ENCODE data around the gene KIF26A. TPM values are rescaled to one million over a fixed set of nuclear protein-coding genes. Genes with fewer than 3 reads are reported as not detected.

Gene KIF26A
- total RNA-seq, 1 donor, result under 0.01 TPM

DNA sequence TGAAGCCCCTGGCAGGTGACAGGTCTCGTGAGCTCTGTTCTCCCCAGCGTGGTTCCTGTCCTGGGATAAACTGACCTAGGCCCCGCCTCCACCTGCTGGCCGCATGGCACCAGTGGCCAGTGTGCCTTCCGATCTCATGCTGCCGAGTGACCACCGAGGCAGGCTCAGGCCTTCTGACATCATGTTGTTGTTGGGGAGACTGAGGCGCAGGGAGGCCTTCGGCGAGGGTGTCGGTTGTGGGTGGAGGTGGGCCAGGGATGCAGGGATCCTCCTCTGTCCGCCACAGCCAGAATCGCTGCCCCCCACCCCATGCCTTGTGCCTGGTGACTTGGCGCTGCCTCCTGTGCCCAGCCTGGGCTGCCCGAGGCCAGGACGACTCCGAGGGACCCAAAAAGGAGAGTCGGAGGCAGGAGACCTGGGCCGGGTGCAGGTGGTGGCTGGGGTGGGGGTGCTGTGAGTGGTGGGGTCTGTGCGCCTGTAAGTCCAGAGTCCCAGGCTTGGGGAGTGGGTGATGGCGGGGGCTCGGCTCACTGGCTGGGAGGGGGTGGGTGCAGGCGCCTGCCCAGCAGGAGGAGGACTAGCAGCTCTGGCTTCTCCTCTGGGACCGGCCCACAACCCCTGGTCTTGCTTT, 28.5 kb upstream of the KIF26A start:
- DNase-seq (ENCODE audit: low read depth), result no peak
- no peak overlapping the region for H3K4me3 ChIP-seq (ENCODE audit: low read depth, low read length)
- TF ChIP-seq CTCF (IDR thresholded peaks at IDR 0.05; ENCODE audit: insufficient read depth, low read length), result no peak

GRCh38 chr14:104110491-104111209, 27.7 kb upstream of the KIF26A start:
- TF ChIP-seq CTCF (IDR thresholded peaks at IDR 0.05; ENCODE audit: insufficient read depth, low read length), result no peak
- DNase-seq (ENCODE audit: low read depth), result no peak
- H3K4me3 ChIP-seq (ENCODE audit: low read depth, low read length), result no peak overlapping the region

DNA sequence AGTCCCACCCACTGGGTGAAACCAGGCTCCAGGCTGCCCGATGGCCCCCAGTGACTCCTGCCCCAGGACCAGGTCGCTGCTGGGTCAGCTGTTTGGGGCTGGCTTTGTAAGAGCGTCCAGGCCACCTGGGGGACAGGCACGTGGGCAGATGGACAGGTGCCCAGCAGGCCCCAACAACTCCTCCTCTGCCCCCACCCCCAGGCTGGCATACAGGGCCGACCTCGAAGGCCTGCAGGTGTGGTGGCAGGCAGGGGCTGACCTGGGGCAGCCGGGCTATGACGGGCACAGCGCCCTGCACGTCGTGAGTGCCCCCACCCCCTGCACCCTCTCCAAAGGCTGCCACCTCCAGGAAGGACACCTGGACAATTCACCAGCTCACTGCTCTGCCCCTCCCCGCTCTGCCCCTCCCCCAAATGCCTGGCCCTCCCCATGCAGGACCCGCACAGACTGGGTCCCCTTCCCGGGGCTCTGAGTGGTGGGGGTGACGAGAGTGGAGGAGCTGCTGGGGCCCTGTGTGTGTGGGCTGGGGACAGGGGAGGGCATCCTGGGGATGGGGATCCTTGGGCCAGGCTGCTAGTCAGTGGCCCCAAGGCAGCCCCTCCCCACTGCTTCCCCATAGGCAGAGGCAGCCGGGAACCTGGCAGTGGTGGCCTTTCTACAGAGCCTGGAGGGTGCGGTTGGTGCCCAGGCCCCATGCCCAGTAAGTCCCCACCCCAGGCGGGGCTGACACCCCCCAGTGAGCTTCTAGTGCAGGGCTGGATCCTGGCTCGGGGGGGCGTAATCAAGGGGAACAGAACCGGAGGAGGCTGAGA, 26.9 kb upstream of the KIF26A start:
- DNase-seq (ENCODE audit: low read depth), result no peak
- TF ChIP-seq CTCF (IDR thresholded peaks at IDR 0.05; ENCODE audit: insufficient read depth, low read length), result no peak
- no peak overlapping the region for H3K4me3 ChIP-seq (ENCODE audit: low read depth, low read length)

GRCh38 chr14:104112113-104112505, 26.3 kb upstream of the KIF26A start:
- no peak for TF ChIP-seq CTCF (IDR thresholded peaks at IDR 0.05; ENCODE audit: insufficient read depth, low read length)
- DNase-seq (ENCODE audit: low read depth), result no peak
- no peak overlapping the region for H3K4me3 ChIP-seq (ENCODE audit: low read depth, low read length)

DNA sequence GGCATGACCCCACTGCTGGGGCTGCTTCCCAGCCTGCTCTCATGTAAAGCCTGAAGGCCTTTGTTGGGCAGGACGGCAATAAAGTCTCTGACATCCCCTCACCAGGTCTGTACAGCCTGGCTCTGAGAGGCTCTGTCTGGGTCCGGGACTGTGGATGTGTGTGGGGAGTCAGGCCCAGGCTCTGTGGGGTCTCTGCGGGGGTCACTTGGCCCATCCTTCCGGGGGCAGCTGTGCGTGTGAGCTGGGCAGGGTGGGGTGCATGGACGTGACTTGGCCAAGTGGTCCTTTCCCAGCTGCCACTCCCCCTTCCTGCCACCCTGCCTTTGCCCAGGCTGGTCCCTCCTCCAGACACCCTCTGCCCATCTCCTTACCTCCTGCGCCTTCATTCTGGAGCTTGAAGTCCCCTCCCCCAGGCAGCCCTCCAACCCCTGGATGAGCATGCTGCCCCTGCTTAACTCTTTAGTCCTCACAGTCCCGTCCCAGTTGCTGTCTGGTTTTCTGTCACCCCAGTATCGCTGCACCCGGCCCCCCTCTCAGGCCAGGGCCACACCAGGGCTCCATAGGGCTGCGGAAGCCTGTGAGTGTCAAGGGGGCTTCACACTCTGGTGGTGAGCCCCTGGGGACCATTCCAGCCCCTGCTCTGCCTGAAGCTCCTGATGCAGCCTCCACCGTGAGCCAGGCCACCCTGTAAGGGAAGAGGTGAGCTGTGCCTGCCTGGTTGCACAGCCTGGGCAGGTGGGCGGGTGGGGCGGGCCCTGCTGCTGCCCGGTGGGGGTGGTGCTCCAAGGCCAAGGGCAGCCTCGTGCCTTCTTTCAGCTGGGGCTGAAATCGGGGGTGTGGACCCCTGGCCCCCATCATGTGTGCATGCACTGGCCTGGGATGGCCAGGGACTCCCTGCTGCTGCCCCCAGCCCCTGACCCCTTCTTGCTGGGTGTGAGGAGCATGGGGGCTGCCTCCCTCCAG, 25.5 kb upstream of the KIF26A start:
- no peak overlapping the region for H3K4me3 ChIP-seq (ENCODE audit: low read depth, low read length)
- DNase-seq (ENCODE audit: low read depth), result no peak
- no peak for TF ChIP-seq CTCF (IDR thresholded peaks at IDR 0.05; ENCODE audit: insufficient read depth, low read length)
